Breast epithelium (tissue), 4 donors: ENCODE data around the gene TCHHL1. TPM values are rescaled to one million over a fixed set of nuclear protein-coding genes. Genes with fewer than 3 reads are reported as not detected.

Experiments used
- DNase-seq, 2 donors: peaks; one replicate each; pipeline ENCODE4 v3.0.0-alpha.2; 2019; ENCODE audit warnings: low spot score in 2 of 2
- H3K27ac ChIP-seq, 2 donors: fragments of 200-600 bp; sonication (generic) in 1 of 2; one replicate each; pipeline ENCODE4 v1.5.1; 2016 to 2019; ENCODE audit warnings: mild to moderate bottlenecking in 1 of 2
- H3K27me3 ChIP-seq, 2 donors: fragments of 200-600 bp; sonication (generic) in 1 of 2; one replicate each; pipeline versions ENCODE4 v1.5.1 to v1.6.0; 2017 to 2019; ENCODE audit warnings: control low read depth in 1 of 2, mild to moderate bottlenecking in 1 of 2
- H3K36me3 ChIP-seq: fragments of 200-600 bp; one replicate; pipeline ENCODE4 v1.5.1; 2019
- H3K4me1 ChIP-seq, 2 donors: fragments of 200-600 bp; sonication (generic); one replicate each; pipeline ENCODE4 v1.5.1; 2016 to 2019; ENCODE audit warnings: control low read depth in 1 of 2
- H3K4me3 ChIP-seq, 3 donors: fragments of 200-600 bp; sonication (generic); 1 replicate in 2 of 3; 2 replicates in 1 of 3; pipeline ENCODE4 v1.5.1; 2016 to 2019; ENCODE audit warnings: mild to moderate bottlenecking in 3 of 3, moderate library complexity in 2 of 3
- H3K9me3 ChIP-seq, 2 donors: fragments of 200-600 bp; sonication (generic) in 1 of 2; one replicate each; pipeline ENCODE4 v1.5.1; 2016 to 2019; ENCODE audit warnings: control low read depth in 1 of 2
- POLR2A ChIP-seq: fragments of 450-650 bp; IDR thresholded peaks from one replicate; pipeline ENCODE4 v1.6.1; 2016; ENCODE audit warnings: antibody characterized with exemption, mild to moderate bottlenecking, moderate library complexity
- POLR2AphosphoS5 ChIP-seq, 3 donors: sonication (generic); formaldehyde crosslinking; IDR thresholded peaks; one replicate each; pipeline ENCODE4 v1.6.1; 2017; ENCODE audit warnings: antibody characterized with exemption in 3 of 3
- intact Hi-C: fragments of 100-400 bp; cut with DNase I; formaldehyde crosslinking; loops from one replicate; pipeline ENCODE4 v1.15.1; 2023; ENCODE audit warnings: low total_unique reads
- total RNA-seq, 3 donors: library from RNA; depleted of rRNA; stranded (reverse); fragments of >200 nt; gene quantifications; one replicate each; pipeline ENCODE4 v1.1.0, GENCODE V29; 2016
- TF ChIP-seq, protein P1 (sequence below), 3 donors: fragments of 450-650 bp; IDR thresholded peaks; one replicate each; pipeline ENCODE4 v1.5.1; 2016 to 2017; ENCODE audit warnings: antibody characterized with exemption in 3 of 3, mild to moderate bottlenecking in 3 of 3, moderate library complexity in 3 of 3

The TCHHL1 gene
- not detected for total RNA-seq

DNA sequence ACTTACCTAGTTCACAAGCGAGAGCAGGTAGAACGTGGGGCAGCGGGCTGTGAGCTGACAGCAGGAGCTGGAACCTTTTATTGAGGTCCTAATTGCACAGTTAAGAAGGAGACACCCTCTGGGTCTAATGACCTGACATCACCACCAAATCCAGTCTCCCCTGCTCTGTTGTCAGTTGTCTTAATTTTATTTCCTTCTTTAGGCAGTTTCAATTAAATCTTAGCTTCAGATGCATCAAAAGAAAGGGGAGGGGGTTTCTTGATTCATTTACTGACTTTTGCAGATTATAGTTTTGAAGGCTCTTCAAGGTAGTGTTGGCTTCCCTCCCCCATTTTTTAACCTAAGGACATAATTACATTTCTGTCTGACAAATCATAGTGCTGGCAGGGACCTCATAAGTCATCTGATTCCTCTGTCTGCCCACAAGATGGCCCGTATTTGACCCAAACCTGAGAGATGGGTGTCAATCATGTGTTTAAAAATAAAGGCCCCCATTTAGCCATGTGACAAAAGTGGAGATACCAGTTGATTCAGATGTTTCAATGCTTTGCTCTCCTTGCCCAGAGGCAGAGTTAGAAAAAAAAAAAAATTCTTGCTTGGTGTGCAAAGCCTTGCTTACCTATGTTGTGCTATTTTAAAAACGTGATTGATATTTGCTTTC lies at the start of gene TCHHL1:
Gene TCHHL1 (minus strand): TSS at position 51 of the 661 bp plus-strand sequence. CDS start 921 bp downstream, outside the sequence.
- DNase-seq, result no peak
- peaks cover 0 to 4% of the 10 kb centered on the region in 2 donors for H3K27me3 ChIP-seq
- H3K4me3 ChIP-seq, result no peak within 1 kb of the TSS
- H3K9me3 ChIP-seq, result peaks cover 0 to 15% of the 10 kb centered on the region in 2 donors
- TF ChIP-seq POLR2A (no peak), POLR2AphosphoS5 (IDR thresholded peaks at IDR 0.05) (no peak)
- TF ChIP-seq, protein P1, sequence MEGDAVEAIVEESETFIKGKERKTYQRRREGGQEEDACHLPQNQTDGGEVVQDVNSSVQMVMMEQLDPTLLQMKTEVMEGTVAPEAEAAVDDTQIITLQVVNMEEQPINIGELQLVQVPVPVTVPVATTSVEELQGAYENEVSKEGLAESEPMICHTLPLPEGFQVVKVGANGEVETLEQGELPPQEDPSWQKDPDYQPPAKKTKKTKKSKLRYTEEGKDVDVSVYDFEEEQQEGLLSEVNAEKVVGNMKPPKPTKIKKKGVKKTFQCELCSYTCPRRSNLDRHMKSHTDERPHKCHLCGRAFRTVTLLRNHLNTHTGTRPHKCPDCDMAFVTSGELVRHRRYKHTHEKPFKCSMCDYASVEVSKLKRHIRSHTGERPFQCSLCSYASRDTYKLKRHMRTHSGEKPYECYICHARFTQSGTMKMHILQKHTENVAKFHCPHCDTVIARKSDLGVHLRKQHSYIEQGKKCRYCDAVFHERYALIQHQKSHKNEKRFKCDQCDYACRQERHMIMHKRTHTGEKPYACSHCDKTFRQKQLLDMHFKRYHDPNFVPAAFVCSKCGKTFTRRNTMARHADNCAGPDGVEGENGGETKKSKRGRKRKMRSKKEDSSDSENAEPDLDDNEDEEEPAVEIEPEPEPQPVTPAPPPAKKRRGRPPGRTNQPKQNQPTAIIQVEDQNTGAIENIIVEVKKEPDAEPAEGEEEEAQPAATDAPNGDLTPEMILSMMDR (IDR thresholded peaks at IDR 0.05), result no peak
- no peak within 1 kb of the TSS for H3K27ac ChIP-seq
- no peaks in the 10 kb centered on the region for H3K4me1 ChIP-seq
- H3K36me3 ChIP-seq, result no peaks in the 10 kb centered on the region
- intact Hi-C loops, result no loop called here

DNA sequence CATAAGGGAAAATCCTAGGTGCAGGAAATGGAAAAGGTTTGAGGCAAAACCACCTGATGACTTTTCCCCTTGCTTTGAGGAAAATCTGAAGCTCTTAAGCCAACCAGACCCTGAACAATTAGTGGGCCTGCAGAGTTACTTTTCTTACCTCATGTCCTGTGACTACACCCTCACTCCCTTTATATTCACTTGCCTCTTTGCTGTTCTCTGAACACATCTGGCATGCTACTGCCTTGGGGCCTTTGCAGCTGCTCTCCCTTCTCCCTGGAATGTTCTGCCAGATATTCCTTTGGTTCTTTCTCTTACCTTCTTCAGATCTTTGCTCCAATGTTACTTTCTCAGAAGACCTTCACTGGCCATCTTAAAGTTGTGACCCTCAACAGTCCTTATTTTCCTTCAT lies 48.4 kb upstream of the TCHHL1 start:
- Histone ChIP-seq H3K27ac (no peak overlapping the region), H3K27me3 (peaks cover 0 to 5% of the 10 kb centered on the region in 2 donors), H3K4me3 (no peak overlapping the region), H3K36me3 (no peaks in the 10 kb centered on the region), H3K9me3 (peaks cover 7 to 8% of the 10 kb centered on the region in 2 donors), H3K4me1 (no peaks in the 10 kb centered on the region)
- DNase-seq, result no peak
- TF ChIP-seq POLR2AphosphoS5 (IDR thresholded peaks at IDR 0.05), result no peak
- TF ChIP-seq, protein P1 (IDR thresholded peaks at IDR 0.05), result no peak
- no peak for TF ChIP-seq POLR2A
- intact Hi-C loops, result no loop called here

DNA sequence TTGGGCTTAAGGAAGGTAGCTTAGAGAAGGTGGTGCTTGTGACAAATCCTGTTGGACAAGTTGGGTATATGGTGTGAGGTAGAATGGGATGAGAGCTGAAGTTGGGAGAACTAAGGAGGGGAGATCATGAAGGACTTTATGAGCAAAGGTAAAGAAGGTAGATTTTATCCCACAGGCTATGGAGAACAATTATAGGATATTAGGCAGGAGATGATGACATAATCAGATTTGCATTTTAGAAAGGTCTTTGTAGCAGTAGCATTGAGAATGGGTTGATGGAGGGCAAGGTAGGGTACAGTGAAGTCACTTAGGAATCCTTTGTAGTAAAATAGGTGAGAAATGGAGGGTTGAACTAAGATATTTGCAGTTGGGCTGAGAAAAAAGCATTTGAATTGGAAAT lies 41.3 kb upstream of the TCHHL1 start:
- H3K4me3 ChIP-seq, result no peak overlapping the region
- TF ChIP-seq, protein P1 (IDR thresholded peaks at IDR 0.05), result no peak
- no peak for TF ChIP-seq POLR2A
- H3K9me3 ChIP-seq, result peaks cover 7 to 12% of the 10 kb centered on the region in 2 donors
- no peaks in the 10 kb centered on the region for H3K4me1 ChIP-seq
- DNase-seq, result no peak
- no peaks in the 10 kb centered on the region for H3K36me3 ChIP-seq
- no peak overlapping the region for H3K27ac ChIP-seq
- H3K27me3 ChIP-seq, result peaks cover 0 to 14% of the 10 kb centered on the region in 2 donors
- intact Hi-C loops, result no loop called here

DNA sequence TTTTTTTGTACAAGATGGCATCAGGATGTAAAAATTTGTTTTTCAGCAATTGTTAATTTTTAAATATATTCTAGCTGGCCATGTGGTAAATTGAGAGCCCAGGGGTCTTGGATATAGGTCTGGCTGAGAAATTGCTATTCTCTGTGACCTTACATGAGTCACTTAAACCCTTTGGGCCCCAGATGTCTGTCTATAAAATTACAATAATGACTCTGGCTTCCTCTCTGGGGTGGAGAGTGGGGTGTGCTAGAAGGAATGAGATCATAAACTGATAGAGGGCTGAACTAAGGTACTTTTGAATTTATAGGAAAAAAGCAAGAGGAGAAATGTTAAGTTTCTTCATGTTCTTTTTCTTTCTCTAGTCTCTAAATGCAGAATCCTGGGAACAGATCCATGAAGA lies 38.8 kb upstream of the TCHHL1 start:
- intact Hi-C loops, result no loop called here

DNA sequence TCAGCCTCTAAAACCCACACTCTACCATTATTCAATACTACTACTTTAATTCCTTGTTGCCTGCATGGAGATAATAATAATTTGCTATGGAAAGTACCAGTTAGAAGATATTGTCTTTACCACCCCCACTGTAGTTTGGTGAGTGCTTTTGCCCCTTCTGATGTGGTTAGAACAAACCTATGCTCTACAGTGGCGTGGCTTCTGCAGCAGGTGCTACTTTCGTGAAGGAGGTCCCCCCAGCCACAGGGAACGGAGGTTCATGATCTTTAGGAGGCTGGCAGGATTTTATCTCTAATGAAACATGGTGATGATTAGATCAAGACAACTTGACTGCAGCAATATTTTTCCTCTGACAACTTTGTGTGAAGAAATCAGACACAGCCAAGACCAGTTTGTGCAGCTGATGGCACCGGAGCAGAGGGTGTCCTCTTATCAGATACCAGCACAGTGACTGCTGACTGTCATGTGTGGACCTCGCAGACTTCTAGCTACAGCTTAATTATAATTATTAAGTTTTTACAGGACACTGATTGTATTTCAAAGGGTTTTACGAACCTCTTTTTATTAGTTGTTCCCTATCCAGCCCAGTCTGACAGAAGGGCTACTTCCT lies 37.1 kb upstream of the TCHHL1 start:
- Histone ChIP-seq H3K9me3 (no peaks in the 10 kb centered on the region), H3K4me3 (no peak overlapping the region), H3K27ac (no peak overlapping the region), H3K4me1 (no peaks in the 10 kb centered on the region), H3K36me3 (no peaks in the 10 kb centered on the region), H3K27me3 (peaks cover 0 to 27% of the 10 kb centered on the region in 2 donors)
- DNase-seq, result no peak
- intact Hi-C loops, result no loop called here
- TF ChIP-seq, protein P1 (IDR thresholded peaks at IDR 0.05), result no peak
- TF ChIP-seq POLR2AphosphoS5 (IDR thresholded peaks at IDR 0.05) (no peak), POLR2A (no peak)

More for the DNA sequence above, 38.8 kb upstream of the TCHHL1 start:
- no peak overlapping the region for H3K4me3 ChIP-seq
- no peaks in the 10 kb centered on the region for H3K36me3 ChIP-seq
- peaks cover 0 to 15% of the 10 kb centered on the region in 2 donors for H3K27me3 ChIP-seq
- no peak for DNase-seq
- no peaks in the 10 kb centered on the region for H3K4me1 ChIP-seq
- TF ChIP-seq POLR2AphosphoS5 (IDR thresholded peaks at IDR 0.05), result no peak
- peaks cover 3 to 8% of the 10 kb centered on the region in 2 donors for H3K9me3 ChIP-seq
- H3K27ac ChIP-seq, result no peak overlapping the region
